ENCODE measurements around the gene GPR68. TPM values are rescaled to one million over a fixed set of nuclear protein-coding genes. Genes with fewer than 3 reads are reported as not detected.

The GPR68 gene
- total and polyA plus RNA-seq, 2 experiments from 2014 or later, result 0.20 to 0.42 TPM

GRCh38 chr14:91232603-91233002 lies 11.9 kb downstream of the GPR68 start:
- 97% methylated on average over 2 of the region's 2 CpGs for WGBS (ENCODE audit: low lambda C conversion rate, missing lambda C conversion rate)

GRCh38 chr14:91232052-91232451 lies 12.5 kb downstream of the GPR68 start:
- Histone ChIP-seq H3K27ac (no peak overlapping the region), H3K9me3 (ENCODE audit: low read depth) (no peaks in the 10 kb centered on the region), H2AFZ (no peak overlapping the region), H3K9me2 (replicated peaks; ENCODE audit: insufficient read depth) (no peaks in the 10 kb centered on the region), H3K4me2 (no peak overlapping the region), H4K20me1 (ENCODE audit: insufficient read depth, poor library complexity, severe bottlenecking) (no peaks in the 10 kb centered on the region), H3K4me1 (ENCODE audit: insufficient read depth) (no peaks in the 10 kb centered on the region), H3K79me2 (no peaks in the 10 kb centered on the region), H3K27me3 (no peaks in the 10 kb centered on the region), H3K4me3 (no peak overlapping the region), H3K36me3 (replicated peaks; ENCODE audit: insufficient read depth, low read depth) (no peaks in the 10 kb centered on the region)
- no peak for DNase-seq (ENCODE audit: low spot score)
- TF ChIP-seq CTCF (IDR thresholded peaks at IDR 0.05; ENCODE audit: poor library complexity), result no peak
- TF ChIP-seq EZH2phosphoT487 (IDR thresholded peaks at IDR 0.05; ENCODE audit: low read depth, severe bottlenecking, unreplicated experiment), result no peak
- no peak for TF ChIP-seq EZH2 (IDR thresholded peaks at IDR 0.05; ENCODE audit: borderline replicate concordance)
- 94% methylated on average over 2 of the region's 2 CpGs for WGBS (ENCODE audit: low lambda C conversion rate, missing lambda C conversion rate)

More at GRCh38 chr14:91232603-91233002, 11.9 kb downstream of the GPR68 start:
- H3K4me3 ChIP-seq, result no peak overlapping the region
- no peak for DNase-seq (ENCODE audit: low spot score)
- no peaks in the 10 kb centered on the region for H3K27me3 ChIP-seq
- no peaks in the 10 kb centered on the region for H3K9me3 ChIP-seq (ENCODE audit: low read depth)
- H3K4me1 ChIP-seq (ENCODE audit: insufficient read depth), result no peaks in the 10 kb centered on the region
- H3K27ac ChIP-seq, result no peak overlapping the region
- no peaks in the 10 kb centered on the region for H3K79me2 ChIP-seq
- no peaks in the 10 kb centered on the region for H3K36me3 ChIP-seq (replicated peaks; ENCODE audit: insufficient read depth, low read depth)
- H4K20me1 ChIP-seq (ENCODE audit: insufficient read depth, poor library complexity, severe bottlenecking), result no peaks in the 10 kb centered on the region
- no peaks in the 10 kb centered on the region for H3K9me2 ChIP-seq (replicated peaks; ENCODE audit: insufficient read depth)
- no peak overlapping the region for H2AFZ ChIP-seq
- TF ChIP-seq EZH2phosphoT487 (IDR thresholded peaks at IDR 0.05; ENCODE audit: low read depth, severe bottlenecking, unreplicated experiment) (no peak), EZH2 (IDR thresholded peaks at IDR 0.05; ENCODE audit: borderline replicate concordance) (no peak)
- no peak overlapping the region for H3K4me2 ChIP-seq

GRCh38 chr14:91231446-91231845 lies 13.1 kb downstream of the GPR68 start:
- WGBS (ENCODE audit: low lambda C conversion rate, missing lambda C conversion rate), result 100% methylated on average over 3 of the region's 3 CpGs
- Histone ChIP-seq H3K4me3 (no peak overlapping the region), H3K4me2 (no peak overlapping the region), H3K9me2 (replicated peaks; ENCODE audit: insufficient read depth) (no peaks in the 10 kb centered on the region), H4K20me1 (ENCODE audit: insufficient read depth, poor library complexity, severe bottlenecking) (no peaks in the 10 kb centered on the region), H3K9me3 (ENCODE audit: low read depth) (no peaks in the 10 kb centered on the region), H2AFZ (no peak overlapping the region), H3K27me3 (no peaks in the 10 kb centered on the region), H3K79me2 (no peaks in the 10 kb centered on the region), H3K4me1 (ENCODE audit: insufficient read depth) (no peaks in the 10 kb centered on the region), H3K27ac (no peak overlapping the region), H3K36me3 (replicated peaks; ENCODE audit: insufficient read depth, low read depth) (no peaks in the 10 kb centered on the region)
- no peak for TF ChIP-seq EZH2 (IDR thresholded peaks at IDR 0.05; ENCODE audit: borderline replicate concordance)
- no peak for TF ChIP-seq CTCF (IDR thresholded peaks at IDR 0.05; ENCODE audit: poor library complexity)
- TF ChIP-seq EZH2phosphoT487 (IDR thresholded peaks at IDR 0.05; ENCODE audit: low read depth, severe bottlenecking, unreplicated experiment), result no peak
- no peak for DNase-seq (ENCODE audit: low spot score)

- DNase-seq (ENCODE audit: low spot score), result no peak
- no peaks in the 10 kb centered on the region for H3K79me2 ChIP-seq
- no peaks in the 10 kb centered on the region for H3K27me3 ChIP-seq
- H3K9me3 ChIP-seq (ENCODE audit: low read depth), result no peaks in the 10 kb centered on the region
- TF ChIP-seq EZH2phosphoT487 (IDR thresholded peaks at IDR 0.05; ENCODE audit: low read depth, severe bottlenecking, unreplicated experiment) (no peak), CTCF (IDR thresholded peaks at IDR 0.05; ENCODE audit: poor library complexity) (no peak), EZH2 (IDR thresholded peaks at IDR 0.05; ENCODE audit: borderline replicate concordance) (no peak)
- no peaks in the 10 kb centered on the region for H4K20me1 ChIP-seq (ENCODE audit: insufficient read depth, poor library complexity, severe bottlenecking)
- 97% methylated on average over 4 of the region's 4 CpGs for WGBS (ENCODE audit: low lambda C conversion rate, missing lambda C conversion rate)
- no peak overlapping the region for H2AFZ ChIP-seq
- H3K4me3 ChIP-seq, result no peak overlapping the region
- H3K4me1 ChIP-seq (ENCODE audit: insufficient read depth), result no peaks in the 10 kb centered on the region
- H3K36me3 ChIP-seq (replicated peaks; ENCODE audit: insufficient read depth, low read depth), result no peaks in the 10 kb centered on the region
- H3K4me2 ChIP-seq, result no peak overlapping the region
- no peak overlapping the region for H3K27ac ChIP-seq
- no peaks in the 10 kb centered on the region for H3K9me2 ChIP-seq (replicated peaks; ENCODE audit: insufficient read depth)
Measured at GRCh38 chr14:91230397-91231035, 14.0 kb downstream of the GPR68 start.
